Endothelial cell of umbilical vein (primary cell): ENCODE data around the gene ROPN1L.

Source experiments
- EZH2 ChIP-seq: IDR thresholded peaks from 2 replicates; pipeline ENCODE4 v1.6.1; 2012; ENCODE audit warnings: borderline replicate concordance, low read depth, mild to moderate bottlenecking, moderate library complexity, low read length, inconsistent platforms; ENCODE audit not compliant: severe bottlenecking
- MAX ChIP-seq: IDR thresholded peaks from 2 replicates; pipeline ENCODE4 v1.6.1; 2011; ENCODE audit not compliant: insufficient read depth, insufficient read length
- MYC ChIP-seq: IDR thresholded peaks from one replicate; pipeline ENCODE4 v1.6.1; 2011; ENCODE audit warnings: mild to moderate bottlenecking, low read depth, low read length
- POLR2A ChIP-seq: IDR thresholded peaks from 2 replicates; pipeline ENCODE4 v1.6.1; 2012; ENCODE audit warnings: low read depth, mild to moderate bottlenecking, control low read depth, low read length
- POLR2AphosphoS5 ChIP-seq: IDR thresholded peaks from 2 replicates; pipeline ENCODE4 v1.6.1; 2012; ENCODE audit warnings: low read depth, mild to moderate bottlenecking, control low read depth, low read length, moderate library complexity; ENCODE audit not compliant: insufficient read depth
- TF ChIP-seq, protein P1 (sequence below), 2 donors: IDR thresholded peaks; 1 replicate in 1 of 2; 2 replicates in 1 of 2; pipeline ENCODE4 v1.5.1; 2011; ENCODE audit warnings: low read length in 2 of 2, mild to moderate bottlenecking in 2 of 2, moderate library complexity in 2 of 2, control low read depth in 1 of 2, inconsistent platforms in 1 of 2, low read depth in 1 of 2; ENCODE audit not compliant: insufficient read depth in 1 of 2; ENCODE audit errors: extremely low read depth in 1 of 2

DNA sequence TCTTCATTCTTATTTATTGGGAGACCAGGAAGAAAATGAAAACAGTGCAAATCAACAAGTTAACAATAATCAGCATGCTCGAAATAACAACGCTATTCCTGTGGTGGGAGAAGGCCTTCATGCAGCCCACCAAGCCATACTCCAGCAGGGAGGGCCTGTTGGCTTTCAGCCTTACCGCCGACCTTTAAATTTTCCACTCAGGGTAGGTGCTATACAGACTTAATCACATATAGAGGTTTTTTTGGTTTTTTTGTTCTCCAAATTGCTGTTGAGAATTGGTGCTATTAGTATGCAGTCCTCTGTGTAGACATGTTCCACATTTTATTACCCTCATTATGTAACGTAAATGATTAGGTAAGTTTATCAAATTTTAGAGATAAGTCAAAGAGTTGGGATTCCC is 30.3 kb upstream of the ROPN1L start:
- TF ChIP-seq, protein P1, sequence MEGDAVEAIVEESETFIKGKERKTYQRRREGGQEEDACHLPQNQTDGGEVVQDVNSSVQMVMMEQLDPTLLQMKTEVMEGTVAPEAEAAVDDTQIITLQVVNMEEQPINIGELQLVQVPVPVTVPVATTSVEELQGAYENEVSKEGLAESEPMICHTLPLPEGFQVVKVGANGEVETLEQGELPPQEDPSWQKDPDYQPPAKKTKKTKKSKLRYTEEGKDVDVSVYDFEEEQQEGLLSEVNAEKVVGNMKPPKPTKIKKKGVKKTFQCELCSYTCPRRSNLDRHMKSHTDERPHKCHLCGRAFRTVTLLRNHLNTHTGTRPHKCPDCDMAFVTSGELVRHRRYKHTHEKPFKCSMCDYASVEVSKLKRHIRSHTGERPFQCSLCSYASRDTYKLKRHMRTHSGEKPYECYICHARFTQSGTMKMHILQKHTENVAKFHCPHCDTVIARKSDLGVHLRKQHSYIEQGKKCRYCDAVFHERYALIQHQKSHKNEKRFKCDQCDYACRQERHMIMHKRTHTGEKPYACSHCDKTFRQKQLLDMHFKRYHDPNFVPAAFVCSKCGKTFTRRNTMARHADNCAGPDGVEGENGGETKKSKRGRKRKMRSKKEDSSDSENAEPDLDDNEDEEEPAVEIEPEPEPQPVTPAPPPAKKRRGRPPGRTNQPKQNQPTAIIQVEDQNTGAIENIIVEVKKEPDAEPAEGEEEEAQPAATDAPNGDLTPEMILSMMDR (IDR thresholded peaks at IDR 0.05; ENCODE audit: extremely low read depth in 1 of 2, insufficient read depth in 1 of 2, low read depth in 1 of 2, low read length in 2 of 2) = no peak
- TF ChIP-seq EZH2 = no peak
- TF ChIP-seq MYC = no peak
- no peak for TF ChIP-seq POLR2A
- TF ChIP-seq POLR2AphosphoS5 = no peak
- no peak for TF ChIP-seq MAX
